ENCODE data around the gene DNAH2. TPM values are rescaled to one million over a fixed set of nuclear protein-coding genes. Genes with fewer than 3 reads are reported as not detected.

Gene DNAH2
- total and polyA plus RNA-seq, 2 of the 13 experiments (the other 11 are each of a cell fraction or from before 2014, with no cell fraction given): not detected

DNA sequence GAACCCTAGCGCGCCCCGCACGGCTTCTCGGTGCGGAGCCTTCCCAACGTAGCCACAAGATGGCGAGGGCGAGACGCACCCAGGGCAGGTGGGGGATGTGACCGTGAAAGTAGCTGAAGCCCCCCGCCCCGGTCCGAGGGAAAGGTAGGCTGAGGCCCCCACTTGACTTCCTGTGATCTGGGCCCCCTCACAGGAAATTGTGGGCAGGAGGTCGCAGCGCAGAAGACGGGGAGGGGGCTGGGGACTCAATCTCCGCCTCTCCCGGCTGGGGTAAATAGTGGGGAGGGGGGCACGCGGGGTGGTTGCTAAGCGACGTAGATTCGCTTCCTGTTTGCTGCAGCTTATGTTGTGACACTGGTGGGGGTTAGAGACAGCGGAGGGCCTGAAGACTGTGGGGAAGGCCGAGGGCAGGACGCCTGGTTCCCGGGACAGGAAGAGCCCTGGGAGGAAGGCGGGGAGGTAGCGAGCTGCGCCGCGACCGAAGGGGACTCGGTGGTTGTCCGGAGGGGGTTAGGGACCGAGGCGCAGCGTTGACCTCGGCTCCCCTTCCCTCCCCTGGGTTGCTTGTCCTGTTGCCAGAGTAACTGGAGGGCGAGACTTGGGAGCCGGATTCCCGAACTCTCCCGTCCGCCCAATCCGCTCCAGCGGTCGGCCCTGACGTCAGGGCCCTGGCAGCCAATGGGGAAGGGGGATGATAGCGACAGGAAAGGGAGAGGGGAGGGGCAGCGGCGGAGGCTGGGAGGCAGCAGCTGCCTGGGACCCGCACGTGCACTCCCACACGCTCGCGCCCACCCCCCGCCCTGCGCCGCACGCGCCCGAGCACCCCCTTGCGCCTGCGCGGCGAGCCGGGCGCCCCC is 117.6 kb downstream of the DNAH2 start (continued):
- TF ChIP-seq ELF4 (CRISPR knock-in tag; IDR thresholded peaks at IDR 0.05; ENCODE audit: borderline replicate concordance): no peak
- no peak for TF ChIP-seq PITX1 (CRISPR knock-in tag; IDR thresholded peaks at IDR 0.05)
- TF ChIP-seq, protein P1, sequence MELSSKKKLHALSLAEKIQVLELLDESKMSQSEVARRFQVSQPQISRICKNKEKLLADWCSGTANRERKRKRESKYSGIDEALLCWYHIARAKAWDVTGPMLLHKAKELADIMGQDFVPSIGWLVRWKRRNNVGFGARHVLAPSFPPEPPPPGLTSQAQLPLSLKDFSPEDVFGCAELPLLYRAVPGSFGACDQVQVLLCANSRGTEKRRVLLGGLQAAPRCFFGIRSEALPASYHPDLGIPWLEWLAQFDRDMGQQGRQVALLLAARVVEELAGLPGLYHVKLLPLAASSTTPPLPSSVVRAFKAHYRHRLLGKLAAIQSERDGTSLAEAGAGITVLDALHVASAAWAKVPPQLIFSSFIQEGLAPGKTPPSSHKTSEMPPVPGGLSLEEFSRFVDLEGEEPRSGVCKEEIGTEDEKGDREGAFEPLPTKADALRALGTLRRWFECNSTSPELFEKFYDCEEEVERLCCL (CRISPR knock-in tag; IDR thresholded peaks at IDR 0.05; ENCODE audit: borderline replicate concordance): no peak
- TF ChIP-seq, protein P2, sequence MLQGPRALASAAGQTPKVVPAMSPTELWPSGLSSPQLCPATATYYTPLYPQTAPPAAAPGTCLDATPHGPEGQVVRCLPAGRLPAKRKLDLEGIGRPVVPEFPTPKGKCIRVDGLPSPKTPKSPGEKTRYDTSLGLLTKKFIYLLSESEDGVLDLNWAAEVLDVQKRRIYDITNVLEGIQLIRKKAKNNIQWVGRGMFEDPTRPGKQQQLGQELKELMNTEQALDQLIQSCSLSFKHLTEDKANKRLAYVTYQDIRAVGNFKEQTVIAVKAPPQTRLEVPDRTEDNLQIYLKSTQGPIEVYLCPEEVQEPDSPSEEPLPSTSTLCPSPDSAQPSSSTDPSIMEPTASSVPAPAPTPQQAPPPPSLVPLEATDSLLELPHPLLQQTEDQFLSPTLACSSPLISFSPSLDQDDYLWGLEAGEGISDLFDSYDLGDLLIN (CRISPR knock-in tag; IDR thresholded peaks at IDR 0.05; ENCODE audit: borderline replicate concordance): no peak
- no peak for TF ChIP-seq SP1 (IDR thresholded peaks at IDR 0.05)
- TF ChIP-seq SP1 (CRISPR knock-in tag; IDR thresholded peaks at IDR 0.05): 0 out of 2 replicates have a peak, but pooled peaks have one; percentile 33
- peak; percentile 76; the same call in 1 of the 2 replicates for TF ChIP-seq KDM2A (CRISPR knock-in tag; IDR thresholded peaks at IDR 0.05; ENCODE audit: borderline replicate concordance, low read depth)
- TF ChIP-seq POGZ (CRISPR knock-in tag; IDR thresholded peaks at IDR 0.05): no peak
- no peak for TF ChIP-seq SRY (CRISPR knock-in tag; IDR thresholded peaks at IDR 0.05)
- no peak for TF ChIP-seq GPN1 (CRISPR knock-in tag; IDR thresholded peaks at IDR 0.05; ENCODE audit: borderline replicate concordance)
- no peak for TF ChIP-seq SNAI1 (CRISPR knock-in tag; IDR thresholded peaks at IDR 0.05; ENCODE audit: borderline replicate concordance)
- TF ChIP-seq ZNF556 (CRISPR knock-in tag; IDR thresholded peaks at IDR 0.05; ENCODE audit: borderline replicate concordance): 0 out of 2 replicates have a peak, but pooled peaks have one; percentile 58
- TF ChIP-seq ZNF207 (IDR thresholded peaks at IDR 0.05; ENCODE audit: borderline replicate concordance): no peak
- TF ChIP-seq MED8 (CRISPR knock-in tag; IDR thresholded peaks at IDR 0.05; ENCODE audit: insufficient replicate concordance): no peak
- TF ChIP-seq, protein P3, sequence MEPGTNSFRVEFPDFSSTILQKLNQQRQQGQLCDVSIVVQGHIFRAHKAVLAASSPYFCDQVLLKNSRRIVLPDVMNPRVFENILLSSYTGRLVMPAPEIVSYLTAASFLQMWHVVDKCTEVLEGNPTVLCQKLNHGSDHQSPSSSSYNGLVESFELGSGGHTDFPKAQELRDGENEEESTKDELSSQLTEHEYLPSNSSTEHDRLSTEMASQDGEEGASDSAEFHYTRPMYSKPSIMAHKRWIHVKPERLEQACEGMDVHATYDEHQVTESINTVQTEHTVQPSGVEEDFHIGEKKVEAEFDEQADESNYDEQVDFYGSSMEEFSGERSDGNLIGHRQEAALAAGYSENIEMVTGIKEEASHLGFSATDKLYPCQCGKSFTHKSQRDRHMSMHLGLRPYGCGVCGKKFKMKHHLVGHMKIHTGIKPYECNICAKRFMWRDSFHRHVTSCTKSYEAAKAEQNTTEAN (CRISPR knock-in tag; conservative IDR thresholded peaks at IDR 0.05): peak; percentile 50; the same call in 1 of the 2 replicates
- peak; percentile 82; the same call in 1 of the 3 replicates for TF ChIP-seq MXI1 (IDR thresholded peaks at IDR 0.05; ENCODE audit: borderline replicate concordance, low read depth, low read length)
- no peak for TF ChIP-seq SOX6 (IDR thresholded peaks at IDR 0.05)
- peak; percentile 22 for TF ChIP-seq SOX6 (CRISPR knock-in tag; IDR thresholded peaks at IDR 0.05)
- TF ChIP-seq STAG1 (CRISPR knock-in tag; IDR thresholded peaks at IDR 0.05): peak; percentile 62
- peak; percentile 58; the same call in 1 of the 2 replicates for TF ChIP-seq SOX5 (CRISPR knock-in tag; IDR thresholded peaks at IDR 0.05; ENCODE audit: borderline replicate concordance)
- TF ChIP-seq ZEB1 (IDR thresholded peaks at IDR 0.05; ENCODE audit: insufficient replicate concordance, low read depth): peak; percentile 36
- TF ChIP-seq KAT2B (IDR thresholded peaks at IDR 0.05; ENCODE audit: borderline replicate concordance, low read depth, low read length): no peak
- no peak for TF ChIP-seq ZMAT3 (CRISPR knock-in tag; conservative IDR thresholded peaks at IDR 0.05)
- TF ChIP-seq PRPF4 (IDR thresholded peaks at IDR 0.05; ENCODE audit: low read depth, low read length, poor library complexity, severe bottlenecking): no peak
- TF ChIP-seq, protein P4, sequence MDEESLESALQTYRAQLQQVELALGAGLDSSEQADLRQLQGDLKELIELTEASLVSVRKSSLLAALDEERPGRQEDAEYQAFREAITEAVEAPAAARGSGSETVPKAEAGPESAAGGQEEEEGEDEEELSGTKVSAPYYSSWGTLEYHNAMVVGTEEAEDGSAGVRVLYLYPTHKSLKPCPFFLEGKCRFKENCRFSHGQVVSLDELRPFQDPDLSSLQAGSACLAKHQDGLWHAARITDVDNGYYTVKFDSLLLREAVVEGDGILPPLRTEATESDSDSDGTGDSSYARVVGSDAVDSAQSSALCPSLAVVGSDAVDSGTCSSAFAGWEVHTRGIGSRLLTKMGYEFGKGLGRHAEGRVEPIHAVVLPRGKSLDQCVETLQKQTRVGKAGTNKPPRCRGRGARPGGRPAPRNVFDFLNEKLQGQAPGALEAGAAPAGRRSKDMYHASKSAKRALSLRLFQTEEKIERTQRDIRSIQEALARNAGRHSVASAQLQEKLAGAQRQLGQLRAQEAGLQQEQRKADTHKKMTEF (CRISPR knock-in tag; IDR thresholded peaks at IDR 0.05): peak; percentile 34; the same call in 1 of the 2 replicates
- TF ChIP-seq ISL2 (CRISPR knock-in tag; IDR thresholded peaks at IDR 0.05): no peak
